GM23338 (cell line): Measurements from ENCODE around the gene SP2.

Experiments used
- CREB1 ChIP-seq: fragments of 250-450 bp; sonication (Bioruptor Pico); IDR thresholded peaks from 2 replicates; pipeline ENCODE4 v1.5.0; 2020; ENCODE audit warnings: low read depth, mild to moderate bottlenecking, moderate library complexity
- CTCF ChIP-seq, 2 experiments: fragments of 200-600 bp in 1 of 2; sonication (generic) in 1 of 2; conservative IDR thresholded peaks; 2 replicates each; pipeline versions ENCODE4 v1.5.1 to v1.6.1; 2016 to 2017; ENCODE audit warnings: antibody characterized with exemption in 2 of 2, low read depth in 2 of 2, mild to moderate bottlenecking in 2 of 2, moderate library complexity in 1 of 2
- ETS1 ChIP-seq: IDR thresholded peaks from 2 replicates; pipeline ENCODE4 v1.6.1; 2016; ENCODE audit warnings: antibody characterized with exemption
- EZH2 ChIP-seq: fragments of 200-600 bp; sonication (generic); IDR thresholded peaks from one replicate; pipeline ENCODE4 v1.8.0; 2017; ENCODE audit warnings: antibody characterized with exemption, mild to moderate bottlenecking, low read depth; ENCODE audit not compliant: unreplicated experiment
- EZH2phosphoT487 ChIP-seq: fragments of 200-600 bp; sonication (generic); IDR thresholded peaks from one replicate; pipeline ENCODE4 v1.8.1; 2018; ENCODE audit warnings: antibody characterized with exemption; ENCODE audit not compliant: unreplicated experiment
- JUNB ChIP-seq: IDR thresholded peaks from one replicate; pipeline ENCODE4 v1.6.1; 2016; ENCODE audit warnings: antibody characterized with exemption; ENCODE audit not compliant: unreplicated experiment
- POLR2AphosphoS5 ChIP-seq: IDR thresholded peaks from 2 replicates; pipeline ENCODE4 v1.6.1; 2016; ENCODE audit warnings: antibody characterized with exemption, low read depth
- REST ChIP-seq: IDR thresholded peaks from one replicate; pipeline ENCODE4 v1.6.1; 2018; ENCODE audit warnings: antibody characterized with exemption; ENCODE audit not compliant: unreplicated experiment
- STAT1 ChIP-seq: IDR thresholded peaks from one replicate; pipeline ENCODE4 v1.6.1; 2016; ENCODE audit warnings: antibody characterized with exemption; ENCODE audit not compliant: unreplicated experiment
- ZNF114 ChIP-seq: fragments of 250-450 bp; sonication (Bioruptor Pico); IDR thresholded peaks from 2 replicates; pipeline ENCODE4 v1.5.0; 2020; ENCODE audit warnings: mild to moderate bottlenecking, moderate library complexity
- ZNF331 ChIP-seq: fragments of 250-450 bp; sonication (Bioruptor Pico); IDR thresholded peaks from 2 replicates; pipeline ENCODE4 v1.5.0; 2020; ENCODE audit warnings: low read depth, mild to moderate bottlenecking, moderate library complexity
- ZNF462 ChIP-seq: fragments of 250-450 bp; sonication (Bioruptor Pico); IDR thresholded peaks from 2 replicates; pipeline ENCODE4 v1.5.0; 2020; ENCODE audit warnings: mild to moderate bottlenecking, moderate library complexity

- TF ChIP-seq CTCF (conservative IDR thresholded peaks at IDR 0.05; ENCODE audit: low read depth in 2 of 2) = no peak
- TF ChIP-seq CREB1 = no peak
- no peak for TF ChIP-seq EZH2phosphoT487
- TF ChIP-seq EZH2 = no peak
- no peak for TF ChIP-seq JUNB
- no peak for TF ChIP-seq POLR2AphosphoS5
- TF ChIP-seq REST = no peak
- no peak for TF ChIP-seq ZNF114 (CRISPR knock-in tag)
- no peak for TF ChIP-seq STAT1
- no peak for TF ChIP-seq ZNF331
- TF ChIP-seq ZNF462 (CRISPR knock-in tag) = no peak
- no peak for TF ChIP-seq ETS1
These were observed 52.7 kb downstream of the SP2 start for GRCh38 chr17:47948706-47949196.
